ENCODE results near the gene FAM107B.

Gene FAM107B

GRCh38 chr10:14573666-14574261 lies 200.9 kb downstream of the FAM107B start:
- no peak for DNase-seq

GRCh38 chr10:14572811-14573210 lies 201.9 kb downstream of the FAM107B start:
- DNase-seq = peak; percentile 3

GRCh38 chr10:14571866-14572507 lies 202.7 kb downstream of the FAM107B start:
- DNase-seq = peak; percentile 73

- peak; percentile 32 for DNase-seq
Observed at GRCh38 chr10:14570800-14571199, 203.9 kb downstream of the FAM107B start.

- peak; percentile 69 for DNase-seq
Observed at GRCh38 chr10:14569274-14570060, 205.2 kb downstream of the FAM107B start.

- no peak for DNase-seq
Observed at GRCh38 chr10:14567421-14567820, 207.3 kb downstream of the FAM107B start.

- peak; percentile 2 for DNase-seq
Observed at GRCh38 chr10:14566498-14566897, 208.2 kb downstream of the FAM107B start.

GRCh38 chr10:14565199-14565598 lies 209.5 kb downstream of the FAM107B start:
- peak; percentile 1 for DNase-seq

- DNase-seq = peak; percentile 56
Observed at GRCh38 chr10:14564268-14564744, 210.4 kb downstream of the FAM107B start.

- no peak for DNase-seq
Observed at GRCh38 chr10:14563359-14563940, 211.2 kb downstream of the FAM107B start.

- no peak for DNase-seq
Observed at GRCh38 chr10:14563076-14563336, 211.7 kb downstream of the FAM107B start.

GRCh38 chr10:14562218-14563075 lies 212.2 kb downstream of the FAM107B start:
- peak; percentile 10 for DNase-seq

GRCh38 chr10:14560791-14561765 lies 213.6 kb downstream of the FAM107B start:
- DNase-seq = peak; percentile 48

- DNase-seq = peak; percentile 49
Observed at GRCh38 chr10:14560274-14560673, 214.4 kb downstream of the FAM107B start.

GRCh38 chr10:14558025-14558424 lies 216.7 kb downstream of the FAM107B start:
- DNase-seq = no peak

GRCh38 chr10:14557567-14557966 lies 217.1 kb downstream of the FAM107B start:
- DNase-seq = no peak

- no peak for DNase-seq
Observed at GRCh38 chr10:14556285-14556956, 218.3 kb downstream of the FAM107B start.

GRCh38 chr10:14555807-14556206 lies 218.9 kb downstream of the FAM107B start:
- no peak for DNase-seq

GRCh38 chr10:14554491-14555205 lies 220.0 kb downstream of the FAM107B start:
- DNase-seq = no peak

- DNase-seq = no peak
Observed at GRCh38 chr10:14554091-14554490, 220.6 kb downstream of the FAM107B start.

All from CD4-positive, alpha-beta T cell treated with Interleukin-6 for 4 hours (primary cell).